HG02852 (cell line): Measurements from ENCODE around the gene BANK1.

Experiments used
- ATAC-seq: cut with Tn5 transposase; IDR thresholded peaks from one replicate; pipeline ENCODE4 v1.9.1; 2021; ENCODE audit warnings: mild to moderate bottlenecking, moderate library complexity; ENCODE audit not compliant: unreplicated experiment

BANK1 gene

DNA sequence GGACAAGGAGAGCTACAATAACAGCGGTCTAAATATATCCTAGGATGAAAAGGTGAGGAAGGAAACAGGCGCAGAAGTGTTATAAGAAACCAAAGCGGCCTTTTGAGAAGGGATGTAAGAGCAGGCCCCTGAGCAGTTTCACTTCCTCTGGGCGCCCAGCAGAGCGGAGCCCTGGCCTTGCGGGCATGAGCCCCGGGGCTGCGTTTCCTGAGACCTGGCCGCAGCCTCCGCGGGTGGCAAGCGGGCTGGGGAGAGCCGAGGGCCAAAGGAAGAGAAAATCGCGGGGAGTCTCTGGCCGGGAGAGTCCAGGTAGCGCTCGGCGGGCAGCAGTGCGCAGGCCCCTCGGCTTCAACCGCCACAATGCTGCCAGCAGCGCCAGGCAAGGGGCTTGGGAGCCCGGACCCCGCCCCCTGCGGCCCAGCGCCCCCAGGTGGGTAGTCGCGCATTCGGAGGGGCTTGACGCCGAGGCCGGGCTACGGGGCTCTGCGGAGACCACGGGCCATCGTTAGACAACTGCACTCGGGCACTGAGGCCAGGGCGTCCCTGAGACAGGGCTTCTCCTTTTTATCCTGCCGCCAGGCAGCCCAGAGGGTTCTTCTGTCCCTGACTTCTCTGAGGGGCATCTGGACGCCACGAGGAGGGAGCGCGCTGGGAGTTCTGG is at the start of gene BANK1:
Gene BANK1 (plus strand): TSS at position 210 of the 661 bp plus-strand sequence. CDS start 151 bp downstream, at position 361.
- peak; percentile 100 for ATAC-seq

DNA sequence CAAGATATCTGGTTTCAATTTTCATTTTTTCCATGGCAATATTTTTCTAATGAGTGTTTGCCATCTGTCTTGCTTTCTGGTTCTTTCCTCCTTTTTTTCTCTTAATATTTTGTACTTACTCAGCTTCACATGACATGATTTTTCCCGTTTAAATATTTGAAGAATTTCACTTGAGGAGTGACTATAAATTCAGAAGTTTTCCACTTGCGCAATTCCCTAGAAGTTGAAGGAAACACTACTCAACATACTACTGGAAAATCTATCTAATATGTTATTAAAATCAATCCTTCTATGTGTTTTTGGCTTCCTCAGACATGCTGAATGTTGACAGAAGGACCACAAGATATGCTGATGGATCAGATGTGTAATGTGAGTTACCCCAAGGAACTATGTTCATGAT is 36.8 kb upstream of the BANK1 start:
- ATAC-seq, result no peak

DNA sequence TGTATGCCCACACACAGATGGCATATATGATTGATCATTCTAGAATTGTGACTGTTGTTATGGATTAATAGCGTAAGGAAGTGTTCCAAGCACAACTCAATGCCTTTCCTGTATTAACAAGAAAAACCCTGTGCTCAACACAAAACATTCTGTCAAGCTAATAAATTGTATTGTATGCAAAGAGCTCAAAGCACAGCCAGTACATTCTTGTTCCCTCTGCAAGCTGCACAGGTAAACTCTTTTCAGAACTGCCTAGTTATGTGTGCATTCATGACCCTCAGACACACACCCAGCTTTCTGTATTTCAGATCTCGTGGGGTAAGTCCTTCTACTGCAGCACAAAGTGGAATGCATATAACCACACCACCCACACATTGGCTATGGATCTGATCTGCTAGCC is 34.3 kb upstream of the BANK1 start:
- no peak for ATAC-seq

- no peak for ATAC-seq
Measured at GRCh38 chr4:101761405-101761804, 29.1 kb upstream of the BANK1 start.

DNA sequence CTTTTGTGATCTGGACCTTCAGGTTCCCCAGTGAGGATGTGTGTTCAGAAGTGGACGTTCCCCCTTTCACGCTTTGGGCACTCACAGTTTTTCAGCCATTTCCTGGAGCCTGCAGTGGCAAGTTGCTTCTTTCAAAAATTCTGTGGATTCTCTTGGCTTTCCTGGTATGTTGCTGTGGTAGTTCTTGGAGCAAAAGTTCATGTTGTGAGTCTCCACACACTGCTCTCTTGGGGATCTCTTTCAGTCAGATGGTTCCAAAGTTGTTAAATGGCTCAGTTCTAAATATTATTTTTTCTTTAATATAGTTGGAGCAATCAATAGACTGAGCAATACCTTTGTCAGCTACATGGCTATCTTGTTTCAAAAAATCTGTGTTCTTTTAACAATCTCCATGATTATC is 28.5 kb upstream of the BANK1 start:
- ATAC-seq, result no peak

DNA sequence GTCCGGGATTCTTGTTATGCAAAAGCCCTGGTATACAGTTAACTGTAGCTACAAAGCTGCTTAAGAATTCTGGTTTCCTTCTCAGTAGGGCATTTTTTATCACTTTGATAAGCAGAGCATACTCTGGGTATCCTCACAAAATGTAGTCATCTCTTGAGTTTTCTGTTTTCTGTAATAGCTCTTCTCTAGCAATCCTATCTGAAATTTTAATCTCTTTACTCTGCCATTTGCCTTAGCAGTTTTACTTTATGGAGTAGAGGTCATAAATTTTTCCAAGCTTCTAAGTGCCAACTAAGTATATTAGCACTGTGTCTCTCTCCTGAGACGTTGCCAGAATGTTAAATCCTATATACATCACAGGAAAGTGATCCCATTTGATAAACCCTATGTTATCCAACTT is 28.0 kb upstream of the BANK1 start:
- no peak for ATAC-seq

DNA sequence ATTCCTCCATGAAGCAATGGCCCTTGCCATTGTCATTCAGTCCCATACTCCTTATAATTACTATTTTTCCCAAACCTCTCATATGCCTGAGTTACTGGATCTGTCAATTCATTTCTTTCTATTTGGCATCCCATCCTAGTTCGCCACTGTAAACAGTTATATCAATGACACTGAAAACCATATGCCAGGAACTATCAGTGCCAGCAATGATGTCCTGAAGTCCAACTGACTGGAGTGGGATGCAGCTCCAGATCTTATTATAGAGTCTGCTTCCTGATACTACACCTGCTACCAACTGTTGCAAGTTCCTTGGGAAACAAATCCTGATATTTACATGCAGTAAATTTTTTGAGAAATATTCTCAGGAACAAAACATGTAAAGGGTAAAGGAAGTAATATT is 27.0 kb upstream of the BANK1 start:
- no peak for ATAC-seq

GRCh38 chr4:101774807-101775206 is 15.7 kb upstream of the BANK1 start:
- ATAC-seq, result no peak

- no peak for ATAC-seq
Measured at GRCh38 chr4:101777431-101777830, 13.1 kb upstream of the BANK1 start.

GRCh38 chr4:101780284-101780683 is 10.2 kb upstream of the BANK1 start:
- no peak for ATAC-seq

- ATAC-seq, result peak; percentile 75
Measured at GRCh38 chr4:101782546-101782945, 8.0 kb upstream of the BANK1 start.

GRCh38 chr4:101784957-101785356 is 5.6 kb upstream of the BANK1 start:
- ATAC-seq, result no peak

DNA sequence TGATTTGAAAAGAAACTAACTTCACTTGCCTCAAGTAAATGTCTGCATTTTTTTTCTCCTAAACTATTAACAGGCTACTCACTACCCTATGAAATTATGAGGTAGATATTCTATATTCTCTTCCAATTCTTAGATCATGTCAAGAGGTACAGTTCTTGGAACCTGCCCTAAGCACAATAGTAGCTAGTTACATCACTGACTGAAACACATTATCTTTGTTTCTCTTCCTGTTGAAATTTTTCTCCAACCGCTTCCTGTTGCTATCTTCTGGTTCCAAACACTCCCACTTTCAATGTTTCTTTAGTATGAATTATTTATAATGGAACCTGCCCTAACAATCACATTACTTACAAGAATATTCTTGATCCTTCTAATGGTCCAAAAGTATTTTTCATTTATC is 5.0 kb upstream of the BANK1 start:
- ATAC-seq, result no peak

DNA sequence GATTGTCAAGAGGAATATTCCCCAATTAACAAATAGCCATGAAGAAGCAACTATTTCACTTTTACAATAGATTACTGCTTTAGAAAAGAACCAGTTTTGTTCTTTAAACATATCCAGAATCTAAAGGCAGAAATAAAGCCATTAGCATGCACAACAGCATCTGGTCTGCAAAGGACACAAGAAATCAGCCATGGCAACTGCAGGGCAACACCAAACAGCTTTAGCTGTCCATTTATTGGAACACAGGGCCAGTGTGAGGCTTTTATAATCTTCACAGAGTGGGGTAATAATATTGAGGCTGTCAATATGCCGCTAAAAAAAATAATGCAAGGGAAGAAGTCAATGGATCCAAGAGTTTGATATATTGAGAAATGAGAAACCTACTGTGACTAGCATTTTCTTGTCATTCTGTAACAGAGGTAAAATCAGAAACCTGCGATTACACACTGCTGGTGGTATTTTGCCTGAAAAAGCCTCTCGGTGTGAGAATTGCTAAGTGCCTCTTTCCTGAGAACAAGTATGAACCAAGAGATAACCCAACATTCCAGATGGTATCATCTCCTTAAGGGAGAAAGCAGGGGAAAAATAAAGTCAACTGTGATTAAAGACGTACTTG is 2.7 kb upstream of the BANK1 start:
- ATAC-seq, result no peak

GRCh38 chr4:101791182-101791558 is 640 bp downstream of the BANK1 start:
- peak; percentile 5 for ATAC-seq

- ATAC-seq, result no peak
Measured at GRCh38 chr4:101792056-101792590, 1.6 kb downstream of the BANK1 start.

- ATAC-seq, result no peak
Measured at GRCh38 chr4:101793397-101793796, 2.9 kb downstream of the BANK1 start.

GRCh38 chr4:101794806-101795205 is 4.3 kb downstream of the BANK1 start:
- ATAC-seq, result no peak

DNA sequence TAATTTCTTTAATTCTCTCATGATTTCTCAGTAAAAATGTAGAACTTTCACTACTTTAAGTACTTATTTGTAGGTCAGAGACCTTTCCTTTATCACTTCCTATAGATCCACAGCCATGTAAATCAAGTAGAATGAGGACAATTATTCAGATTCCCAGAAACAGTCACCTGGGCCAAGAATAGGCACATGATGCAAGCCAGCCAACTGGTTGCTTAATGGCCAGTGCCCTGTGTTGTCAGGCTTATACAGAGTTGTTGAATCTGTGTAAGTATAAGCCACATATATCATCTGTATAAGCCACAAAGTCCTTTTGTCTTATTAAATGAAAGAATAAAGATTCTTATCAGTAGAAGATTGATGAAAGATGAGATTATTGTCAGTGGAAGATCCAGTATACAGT is 5.2 kb downstream of the BANK1 start:
- no peak for ATAC-seq

GRCh38 chr4:101801958-101802357 is 11.4 kb downstream of the BANK1 start:
- ATAC-seq, result no peak

DNA sequence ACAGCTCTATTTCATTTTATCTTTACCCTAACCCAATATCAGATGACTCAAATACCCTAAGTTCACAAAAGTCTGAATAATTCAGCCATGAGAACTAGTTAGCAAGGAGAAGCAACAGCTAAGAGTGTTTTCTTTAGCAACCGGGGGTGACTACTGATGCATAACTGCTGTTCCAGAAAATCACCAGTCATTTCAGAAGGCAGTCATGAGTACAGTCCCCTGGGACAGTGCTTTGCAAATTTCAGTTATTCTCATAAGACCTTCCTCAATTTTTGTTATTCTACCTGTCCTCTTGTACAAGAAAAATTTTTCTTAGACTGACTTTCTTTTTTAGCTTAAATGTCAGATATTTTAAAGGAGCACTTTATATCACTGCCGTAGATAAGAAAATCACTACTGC is 16.4 kb downstream of the BANK1 start:
- ATAC-seq, result peak; percentile 98

DNA sequence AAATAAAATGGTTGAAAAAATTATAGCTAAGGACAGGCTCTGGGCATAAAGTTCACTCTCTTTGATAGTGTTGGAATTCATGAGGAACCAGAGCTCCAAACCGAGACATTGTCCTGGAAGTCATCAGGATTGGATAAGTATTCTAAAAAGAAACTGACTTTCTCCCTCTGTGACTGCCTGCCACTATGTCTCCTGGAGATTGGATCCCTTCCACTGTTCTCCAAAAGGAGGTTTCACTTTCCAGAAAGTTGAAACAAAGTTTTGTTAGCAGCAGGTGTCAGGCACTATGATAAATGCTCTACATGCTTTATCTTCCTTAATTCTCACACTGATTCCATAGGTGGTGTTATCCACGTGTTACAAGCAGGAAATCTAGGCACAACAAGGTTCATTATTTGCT is 16.8 kb downstream of the BANK1 start:
- peak; percentile 43 for ATAC-seq

DNA sequence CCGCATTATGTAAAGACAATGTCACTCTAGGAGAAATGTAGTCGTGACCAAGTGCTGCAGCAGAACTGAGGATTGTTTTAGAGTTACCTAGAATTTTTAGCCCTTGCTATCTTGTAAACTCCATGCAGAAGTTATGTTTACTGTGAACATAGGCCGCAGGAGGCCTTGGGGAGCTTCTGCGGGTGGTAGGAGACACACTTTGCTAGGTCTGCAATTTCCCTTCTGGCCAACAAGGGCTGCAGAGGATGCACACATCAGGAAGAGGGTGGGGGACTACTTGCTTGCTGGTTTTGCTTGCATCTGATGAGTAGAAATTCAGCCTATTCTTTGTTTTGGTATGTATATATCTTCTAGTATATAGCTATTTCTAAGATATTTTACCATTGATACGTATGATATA is 23.1 kb downstream of the BANK1 start:
- ATAC-seq, result peak; percentile 90
